Kidney tubule cell (primary cell): Measurements from ENCODE around the gene RBP4.
"Not testable (repeated sequence)": the region's sequence is repeated elsewhere in the genome, so short reads cannot be mapped to it uniquely, and the experiment has no call there.

ENCODE experiments used
- DNase-seq: peaks from one replicate; pipeline ENCODE4 v3.0.0-alpha.2; 2018; ENCODE audit warnings: low spot score

The RBP4 gene

GRCh38 chr10:93566435-93567276 is 34.4 kb downstream of the RBP4 start, which contains the start of gene FFAR4:
Gene FFAR4 (plus strand): TSS chr10:93566665. CDS start chr10:93566721, 56 bp downstream.
- DNase-seq: peak; percentile 44

- DNase-seq: no peak
Measured at GRCh38 chr10:93565446-93565845, 35.6 kb downstream of the RBP4 start.

GRCh38 chr10:93560541-93560940 is 40.5 kb downstream of the RBP4 start:
- DNase-seq: no peak

- no peak for DNase-seq
Measured at GRCh38 chr10:93559490-93559889, 41.5 kb downstream of the RBP4 start.

GRCh38 chr10:93554760-93555432 is 46.1 kb downstream of the RBP4 start:
- DNase-seq: peak; percentile 60

- DNase-seq: no peak
Measured at GRCh38 chr10:93554316-93554663, 46.7 kb downstream of the RBP4 start.

- DNase-seq: no peak
Measured at GRCh38 chr10:93553482-93554315, 47.3 kb downstream of the RBP4 start.

- DNase-seq: no peak
Measured at GRCh38 chr10:93552780-93553179, 48.3 kb downstream of the RBP4 start.

- no peak for DNase-seq
Measured at GRCh38 chr10:93550606-93551005, 50.4 kb downstream of the RBP4 start.

- peak; percentile 27 for DNase-seq
Measured at GRCh38 chr10:93548376-93549071, 52.5 kb downstream of the RBP4 start.

- DNase-seq: no peak
Measured at GRCh38 chr10:93547522-93547921, 53.5 kb downstream of the RBP4 start.

- not testable (repeated sequence) for DNase-seq
Measured at GRCh38 chr10:93546995-93547394, 54.0 kb downstream of the RBP4 start.

- DNase-seq: peak; percentile 53
Measured at GRCh38 chr10:93542358-93542791, 58.7 kb downstream of the RBP4 start.
